ENCODE data around the gene CARHSP1.

The CARHSP1 gene

GRCh38 chr16:8859913-8860881 lies 8.6 kb downstream of the CARHSP1 start:
- Histone ChIP-seq H3K27ac (replicated peaks) (no peak overlapping the region), H3K4me3 (replicated peaks; ENCODE audit: insufficient read depth, low read length) (no peak overlapping the region), H3K27me3 (ENCODE audit: insufficient read depth, poor library complexity, severe bottlenecking) (no peaks in the 10 kb centered on the region)
- no peak for DNase-seq (ENCODE audit: low read depth in 1 of 2, low spot score in 1 of 2)
- TF ChIP-seq POLR2AphosphoS5 (IDR thresholded peaks at IDR 0.05; ENCODE audit: low read depth) (peak; percentile 17; the same call in 1 of the 2 replicates), SPI1 (IDR thresholded peaks at IDR 0.05; ENCODE audit: borderline replicate concordance, low read depth) (no peak)

GRCh38 chr16:8858994-8859912 lies 9.6 kb downstream of the CARHSP1 start:
- Histone ChIP-seq H3K4me3 (replicated peaks; ENCODE audit: insufficient read depth, low read length) (no peak overlapping the region), H3K27me3 (ENCODE audit: insufficient read depth, poor library complexity, severe bottlenecking) (no peaks in the 10 kb centered on the region), H3K27ac (replicated peaks) (no peak overlapping the region)
- no peak for TF ChIP-seq CTCF (IDR thresholded peaks at IDR 0.05; ENCODE audit: insufficient read depth, low read length)
- TF ChIP-seq REST (IDR thresholded peaks at IDR 0.05; ENCODE audit: insufficient replicate concordance, low read depth), result no peak
- TF ChIP-seq SPI1 (IDR thresholded peaks at IDR 0.05; ENCODE audit: borderline replicate concordance, low read depth), result no peak
- TF ChIP-seq GABPA (IDR thresholded peaks at IDR 0.05; ENCODE audit: low read depth), result no peak
- TF ChIP-seq POLR2AphosphoS5 (IDR thresholded peaks at IDR 0.05; ENCODE audit: low read depth), result no peak; the same call in 1 of the 2 replicates
- no peak for DNase-seq (ENCODE audit: low read depth in 1 of 2, low spot score in 1 of 2)

- TF ChIP-seq SPI1 (IDR thresholded peaks at IDR 0.05; ENCODE audit: borderline replicate concordance, low read depth) (no peak), POLR2AphosphoS5 (IDR thresholded peaks at IDR 0.05; ENCODE audit: low read depth) (no peak), REST (IDR thresholded peaks at IDR 0.05; ENCODE audit: insufficient replicate concordance, low read depth) (no peak), CTCF (IDR thresholded peaks at IDR 0.05; ENCODE audit: insufficient read depth, low read length) (no peak), GABPA (IDR thresholded peaks at IDR 0.05; ENCODE audit: low read depth) (no peak)
- no peak overlapping the region for H3K4me3 ChIP-seq (replicated peaks; ENCODE audit: insufficient read depth, low read length)
- DNase-seq (ENCODE audit: low read depth in 1 of 2, low spot score in 1 of 2), result no peak
- no peak overlapping the region for H3K27ac ChIP-seq (replicated peaks)
- H3K27me3 ChIP-seq (ENCODE audit: insufficient read depth, poor library complexity, severe bottlenecking), result no peaks in the 10 kb centered on the region
Measured at GRCh38 chr16:8855972-8856371, 12.8 kb downstream of the CARHSP1 start.

All from HL-60 (cell line).